HG03520 (cell line): ENCODE results near the gene SUN3.
"Not testable (repeated sequence)": the region's sequence is repeated elsewhere in the genome, so short reads cannot be mapped to it uniquely, and the experiment has no call there.

ENCODE experiments used
- ATAC-seq: cut with Tn5 transposase; IDR thresholded peaks from one replicate; pipeline ENCODE4 v1.9.1; 2021; ENCODE audit warnings: mild to moderate bottlenecking, moderate library complexity; ENCODE audit not compliant: unreplicated experiment

The SUN3 gene

DNA sequence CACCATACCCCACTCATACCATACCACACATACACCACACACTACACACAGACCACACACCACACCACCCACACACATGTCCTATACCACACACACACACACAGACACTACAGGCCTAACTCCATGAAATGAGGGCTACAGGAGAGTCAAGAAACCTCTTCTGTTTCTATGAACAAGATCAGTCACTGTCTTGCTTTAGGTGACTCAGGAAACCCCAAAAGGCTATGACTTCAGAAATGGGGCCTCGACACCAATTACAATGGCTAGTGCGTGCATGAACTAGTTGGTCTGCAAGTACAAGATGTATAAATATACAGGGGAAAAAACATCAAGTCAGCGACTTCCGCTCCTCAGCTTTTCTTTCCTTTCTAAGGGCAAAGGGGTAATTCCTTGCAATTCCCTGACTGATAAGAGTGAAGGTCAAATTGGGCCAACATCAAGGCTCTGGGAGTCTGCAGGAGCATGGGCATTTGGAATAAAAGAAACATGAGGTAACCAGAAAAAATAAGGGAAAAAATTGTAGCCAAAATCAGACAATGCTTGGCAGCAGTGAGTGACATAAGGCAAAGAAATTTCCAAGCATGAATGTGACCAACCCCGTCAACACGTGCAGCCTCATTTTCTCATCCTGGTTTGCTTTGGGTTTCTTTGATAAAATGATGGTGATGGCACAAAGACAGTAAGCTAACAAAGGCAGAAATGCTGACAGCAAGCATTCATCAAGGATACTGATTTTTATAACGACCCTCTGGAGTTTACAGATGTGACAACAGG, 82.1 kb downstream of the SUN3 start:
- no peak for ATAC-seq

DNA sequence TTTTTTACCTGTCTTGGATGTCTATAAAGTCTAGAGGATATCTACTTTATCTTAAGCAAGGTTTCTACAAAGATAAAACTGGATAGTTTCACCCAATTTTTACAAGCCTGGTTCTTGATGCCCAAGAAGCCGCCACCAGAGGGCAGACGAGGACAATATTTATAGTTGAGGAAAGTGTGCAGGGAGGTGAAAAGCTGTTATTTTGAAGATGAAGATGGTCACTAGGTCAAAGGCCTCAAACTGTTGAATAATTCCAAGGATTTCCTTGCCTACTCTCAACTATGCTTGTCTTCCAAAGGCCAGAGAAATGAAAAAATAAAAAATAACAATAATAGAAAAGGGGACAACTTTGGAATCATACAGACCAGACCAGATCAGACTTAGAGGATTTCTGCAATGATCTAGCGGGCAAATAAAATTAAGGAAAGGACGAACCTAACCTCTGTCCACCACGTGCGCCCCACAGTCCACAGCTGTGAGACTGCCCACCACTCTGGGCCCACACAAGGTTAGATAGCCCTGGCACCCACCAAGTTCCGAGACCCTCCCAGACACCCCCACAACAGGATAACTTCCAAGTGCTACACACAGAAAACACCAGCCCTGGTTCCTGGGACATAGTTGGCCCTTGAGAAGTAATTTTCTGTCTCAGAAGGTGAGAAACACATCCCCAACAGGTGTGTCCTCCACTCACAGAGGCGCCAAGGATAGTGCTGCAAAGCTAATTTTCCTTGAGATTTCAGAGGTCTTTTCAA, 83.5 kb downstream of the SUN3 start:
- peak; percentile 56 for ATAC-seq

DNA sequence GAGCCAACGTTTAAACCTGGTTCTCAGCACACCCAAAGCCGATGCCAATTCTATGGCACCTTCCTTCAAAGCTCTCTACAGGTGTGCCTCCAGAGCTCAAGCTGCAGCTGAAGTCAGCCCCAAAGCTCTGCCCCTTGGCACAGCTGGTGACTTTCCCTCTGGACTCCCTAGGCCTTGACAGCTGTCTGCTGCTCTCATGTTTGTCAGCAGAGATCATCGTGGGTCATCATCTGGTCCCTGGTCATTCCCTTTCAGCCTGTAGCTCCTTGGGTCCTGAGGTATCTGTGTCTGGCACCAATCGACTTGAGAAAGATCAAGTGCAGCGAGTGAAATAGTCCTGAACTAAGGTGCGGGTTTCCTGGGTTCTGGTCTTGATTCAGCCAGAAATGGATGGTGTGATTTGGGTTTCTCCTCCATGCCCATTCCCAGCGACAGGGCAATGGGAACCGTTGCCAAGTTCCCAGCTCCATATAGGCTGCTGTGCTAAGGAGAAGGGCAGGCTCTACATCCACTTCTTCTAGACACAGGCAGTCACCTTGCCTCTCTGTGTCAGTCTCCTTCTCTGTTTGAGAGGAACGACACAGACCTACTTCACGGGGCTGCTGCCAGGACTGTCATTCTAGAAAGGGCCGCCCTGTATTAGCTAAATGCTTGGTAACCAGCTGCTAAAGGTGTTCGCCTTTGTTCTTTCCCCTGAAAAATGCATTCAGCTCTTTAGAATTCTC, 84.2 kb downstream of the SUN3 start:
- ATAC-seq, result no peak

DNA sequence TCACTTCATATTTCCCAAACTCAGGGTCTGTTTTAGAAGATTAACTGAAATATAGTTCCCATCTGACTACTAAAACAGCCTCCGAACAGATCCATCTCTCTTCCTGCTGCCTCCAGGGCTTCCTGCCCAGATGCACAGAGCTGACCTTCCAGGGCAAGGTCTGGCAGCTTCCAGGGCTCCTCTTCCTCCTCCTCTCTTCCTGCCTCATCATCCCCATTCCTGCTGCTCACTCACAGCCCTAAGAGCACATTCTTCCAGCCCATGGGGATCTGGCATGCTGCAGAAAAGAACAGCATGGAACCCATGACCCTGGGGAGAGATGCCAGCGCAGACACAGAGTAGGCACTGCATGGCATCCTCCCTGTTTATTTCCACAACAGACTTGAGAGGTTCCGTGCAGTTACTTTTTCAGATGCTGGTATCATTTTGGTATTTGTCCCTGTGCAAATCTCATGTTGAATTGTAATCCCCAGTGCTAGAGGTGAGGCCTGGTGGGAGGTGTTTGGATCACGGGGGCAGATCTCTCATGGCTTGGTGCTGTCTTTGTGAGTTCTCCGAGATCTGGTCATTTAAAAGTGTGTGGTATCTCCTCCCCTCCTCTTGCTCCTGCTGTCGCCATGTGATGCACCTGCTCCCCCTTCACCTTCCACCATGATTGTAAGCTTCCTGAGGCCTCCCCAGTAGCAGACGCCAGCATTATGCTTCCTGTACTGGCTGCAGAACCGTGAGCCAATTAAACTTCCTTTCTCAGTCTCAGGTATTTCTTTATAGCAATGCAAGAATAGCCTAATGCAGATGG, 85.0 kb downstream of the SUN3 start:
- no peak for ATAC-seq

GRCh38 chr7:47942651-47943050, 86.3 kb downstream of the SUN3 start:
- ATAC-seq, result not testable (repeated sequence)

DNA sequence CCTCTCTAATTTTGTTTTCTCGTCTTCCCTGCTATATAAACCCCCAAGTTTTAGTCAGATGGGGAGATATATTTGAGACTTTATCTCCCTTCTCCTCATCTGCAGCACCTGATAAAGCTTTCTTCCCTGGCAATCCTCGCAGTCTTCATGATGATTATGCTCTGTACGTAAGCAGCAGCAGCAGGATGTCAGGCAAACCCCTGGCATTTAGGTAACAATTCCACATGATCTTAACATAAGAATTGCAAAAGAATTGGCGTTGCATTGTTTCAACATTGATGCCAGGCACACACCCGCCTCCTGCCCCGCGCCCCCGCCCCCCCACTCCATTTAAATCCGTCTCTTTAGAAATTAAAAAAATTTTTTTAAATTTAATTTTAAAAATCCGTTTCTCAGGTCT, 86.8 kb downstream of the SUN3 start:
- ATAC-seq, result no peak

GRCh38 chr7:47941136-47941844, 87.6 kb downstream of the SUN3 start:
- no peak for ATAC-seq

GRCh38 chr7:47940088-47941013, 88.6 kb downstream of the SUN3 start:
- no peak for ATAC-seq

DNA sequence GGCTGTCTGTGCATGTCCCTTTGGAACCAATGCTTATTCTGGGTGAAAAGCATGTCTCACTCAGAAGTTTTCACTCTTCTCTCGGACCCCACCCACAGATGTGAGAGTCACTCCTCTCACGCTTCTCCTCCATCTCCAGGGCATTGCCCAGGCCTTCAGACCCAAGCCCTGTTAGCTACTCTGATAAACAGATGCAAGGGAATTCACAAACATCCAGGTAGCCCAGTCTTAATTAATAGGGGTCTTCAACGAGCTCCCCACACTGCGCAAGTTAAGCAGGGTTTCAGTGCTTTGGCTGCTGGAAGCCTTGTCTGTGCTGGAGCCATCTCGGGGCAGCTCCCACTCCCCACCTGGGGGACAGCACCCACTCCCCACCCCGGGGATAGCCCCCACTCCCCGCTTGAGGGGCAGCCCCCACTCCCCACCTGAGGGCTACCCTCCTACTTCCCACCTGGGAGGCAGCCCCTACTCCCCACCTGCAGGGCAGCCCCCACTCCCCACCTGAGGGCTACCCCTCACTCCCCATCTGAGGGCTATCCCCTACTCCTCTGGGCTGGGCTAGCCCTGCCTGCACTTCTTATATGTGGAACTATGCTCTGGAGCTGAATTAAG, 89.4 kb downstream of the SUN3 start:
- no peak for ATAC-seq

- no peak for ATAC-seq
Observed at GRCh38 chr7:47938574-47939165, 90.2 kb downstream of the SUN3 start.

DNA sequence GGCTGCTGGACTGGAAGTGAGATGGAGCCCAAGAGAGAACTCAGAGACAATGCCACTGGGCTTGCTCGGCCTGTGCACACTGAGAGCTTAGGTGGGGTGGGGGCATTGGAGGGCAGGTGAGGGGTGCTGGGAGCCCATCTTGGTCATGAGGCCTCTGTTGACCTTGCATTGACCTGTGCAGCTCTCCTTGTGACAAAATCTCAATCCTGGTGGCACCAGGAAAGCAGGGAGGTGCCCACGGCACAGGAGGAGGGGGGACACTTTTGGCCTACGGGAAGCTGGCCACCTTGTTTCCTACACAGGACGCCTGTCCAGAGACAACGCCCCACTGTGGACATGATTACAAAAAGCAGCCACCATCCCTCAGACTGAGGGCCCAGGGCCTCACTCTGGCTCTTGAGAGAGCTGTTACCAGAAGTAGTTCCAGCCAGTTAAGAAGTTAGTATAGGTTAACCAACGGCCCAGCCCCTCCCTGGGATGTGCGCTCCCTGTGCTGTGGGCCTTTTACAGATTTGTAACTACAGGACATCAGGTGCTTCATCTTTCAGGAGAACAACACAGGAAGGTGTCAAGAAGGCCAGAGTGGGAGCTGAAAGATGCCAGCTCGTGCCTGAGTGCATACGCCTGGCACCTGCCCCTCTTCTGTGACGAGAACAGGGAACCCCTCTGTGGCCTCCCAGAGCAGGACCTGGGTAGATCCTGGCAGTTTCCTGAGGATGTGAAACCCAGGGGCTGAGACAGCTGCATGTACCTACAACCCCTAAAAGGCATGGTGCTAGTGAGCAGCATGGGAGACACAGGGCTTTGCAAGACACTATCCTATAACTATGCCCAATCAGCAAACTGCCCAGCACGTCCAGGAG, 91.0 kb downstream of the SUN3 start:
- peak; percentile 43 for ATAC-seq
